GM23248 (cell line): Measurements from ENCODE around the gene CTAGE9.

ENCODE experiments used
- EZH2 ChIP-seq: fragments of 200-600 bp; sonication (generic); IDR thresholded peaks from 2 replicates; pipeline ENCODE4 v1.6.1; 2018; ENCODE audit warnings: antibody characterized with exemption, mild to moderate bottlenecking; ENCODE audit not compliant: insufficient read depth, poor library complexity, severe bottlenecking
- EZH2phosphoT487 ChIP-seq: fragments of 200-600 bp; sonication (generic); IDR thresholded peaks from 2 replicates; pipeline ENCODE4 v1.6.1; 2018; ENCODE audit warnings: antibody characterized with exemption, moderate library complexity, mild to moderate bottlenecking, low read depth; ENCODE audit not compliant: insufficient read depth

DNA sequence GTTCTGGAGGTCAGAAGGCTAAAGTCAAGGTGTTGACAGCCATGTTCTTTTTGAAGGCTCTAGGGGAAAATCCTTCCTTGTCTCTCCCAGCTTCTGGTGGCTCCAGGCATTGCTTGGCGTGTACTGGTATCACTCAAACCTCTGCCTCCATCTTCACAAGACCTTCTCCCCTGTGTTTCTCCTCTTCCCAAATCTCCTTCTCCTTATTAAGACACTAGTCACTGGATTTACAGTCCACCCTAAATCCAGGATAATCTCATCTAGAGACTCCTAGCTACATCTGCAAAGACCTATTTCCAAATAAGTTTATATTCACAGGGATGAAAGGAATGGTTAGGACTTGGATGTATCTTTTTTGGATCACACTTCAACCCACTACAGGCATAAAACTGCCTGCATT lies 26.0 kb upstream of the CTAGE9 start:
- TF ChIP-seq EZH2 (no peak), EZH2phosphoT487 (no peak)
